Measurements from ENCODE around the gene TCF4.

DNA sequence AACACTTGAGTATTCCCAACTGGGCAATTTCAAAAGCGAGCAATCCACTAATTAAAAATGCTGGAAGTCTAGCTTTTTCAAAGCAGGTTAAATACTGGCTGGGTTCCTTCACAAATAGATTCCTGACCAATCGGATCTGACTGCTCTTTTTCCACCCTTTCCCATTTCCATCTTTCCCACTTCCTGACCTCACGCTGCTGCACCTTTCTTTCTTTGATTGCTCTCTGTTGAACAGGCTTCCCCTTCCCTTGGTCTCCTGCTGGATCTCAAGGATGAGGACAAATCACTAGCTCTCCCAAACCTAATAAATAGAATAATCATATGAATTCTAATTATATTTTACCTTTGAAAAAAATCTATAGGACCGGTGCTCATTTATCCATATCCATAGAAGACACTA is 121.2 kb downstream of the TCF4 start:
- TF ChIP-seq, protein P1, sequence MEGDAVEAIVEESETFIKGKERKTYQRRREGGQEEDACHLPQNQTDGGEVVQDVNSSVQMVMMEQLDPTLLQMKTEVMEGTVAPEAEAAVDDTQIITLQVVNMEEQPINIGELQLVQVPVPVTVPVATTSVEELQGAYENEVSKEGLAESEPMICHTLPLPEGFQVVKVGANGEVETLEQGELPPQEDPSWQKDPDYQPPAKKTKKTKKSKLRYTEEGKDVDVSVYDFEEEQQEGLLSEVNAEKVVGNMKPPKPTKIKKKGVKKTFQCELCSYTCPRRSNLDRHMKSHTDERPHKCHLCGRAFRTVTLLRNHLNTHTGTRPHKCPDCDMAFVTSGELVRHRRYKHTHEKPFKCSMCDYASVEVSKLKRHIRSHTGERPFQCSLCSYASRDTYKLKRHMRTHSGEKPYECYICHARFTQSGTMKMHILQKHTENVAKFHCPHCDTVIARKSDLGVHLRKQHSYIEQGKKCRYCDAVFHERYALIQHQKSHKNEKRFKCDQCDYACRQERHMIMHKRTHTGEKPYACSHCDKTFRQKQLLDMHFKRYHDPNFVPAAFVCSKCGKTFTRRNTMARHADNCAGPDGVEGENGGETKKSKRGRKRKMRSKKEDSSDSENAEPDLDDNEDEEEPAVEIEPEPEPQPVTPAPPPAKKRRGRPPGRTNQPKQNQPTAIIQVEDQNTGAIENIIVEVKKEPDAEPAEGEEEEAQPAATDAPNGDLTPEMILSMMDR (IDR thresholded peaks at IDR 0.05; ENCODE audit: insufficient read depth, low read length): no peak
- TF ChIP-seq POLR2AphosphoS5 (IDR thresholded peaks at IDR 0.05; ENCODE audit: low read depth) (no peak), GABPA (IDR thresholded peaks at IDR 0.05; ENCODE audit: low read depth) (no peak), SPI1 (IDR thresholded peaks at IDR 0.05; ENCODE audit: borderline replicate concordance, low read depth) (no peak)
- TF ChIP-seq, protein P2, sequence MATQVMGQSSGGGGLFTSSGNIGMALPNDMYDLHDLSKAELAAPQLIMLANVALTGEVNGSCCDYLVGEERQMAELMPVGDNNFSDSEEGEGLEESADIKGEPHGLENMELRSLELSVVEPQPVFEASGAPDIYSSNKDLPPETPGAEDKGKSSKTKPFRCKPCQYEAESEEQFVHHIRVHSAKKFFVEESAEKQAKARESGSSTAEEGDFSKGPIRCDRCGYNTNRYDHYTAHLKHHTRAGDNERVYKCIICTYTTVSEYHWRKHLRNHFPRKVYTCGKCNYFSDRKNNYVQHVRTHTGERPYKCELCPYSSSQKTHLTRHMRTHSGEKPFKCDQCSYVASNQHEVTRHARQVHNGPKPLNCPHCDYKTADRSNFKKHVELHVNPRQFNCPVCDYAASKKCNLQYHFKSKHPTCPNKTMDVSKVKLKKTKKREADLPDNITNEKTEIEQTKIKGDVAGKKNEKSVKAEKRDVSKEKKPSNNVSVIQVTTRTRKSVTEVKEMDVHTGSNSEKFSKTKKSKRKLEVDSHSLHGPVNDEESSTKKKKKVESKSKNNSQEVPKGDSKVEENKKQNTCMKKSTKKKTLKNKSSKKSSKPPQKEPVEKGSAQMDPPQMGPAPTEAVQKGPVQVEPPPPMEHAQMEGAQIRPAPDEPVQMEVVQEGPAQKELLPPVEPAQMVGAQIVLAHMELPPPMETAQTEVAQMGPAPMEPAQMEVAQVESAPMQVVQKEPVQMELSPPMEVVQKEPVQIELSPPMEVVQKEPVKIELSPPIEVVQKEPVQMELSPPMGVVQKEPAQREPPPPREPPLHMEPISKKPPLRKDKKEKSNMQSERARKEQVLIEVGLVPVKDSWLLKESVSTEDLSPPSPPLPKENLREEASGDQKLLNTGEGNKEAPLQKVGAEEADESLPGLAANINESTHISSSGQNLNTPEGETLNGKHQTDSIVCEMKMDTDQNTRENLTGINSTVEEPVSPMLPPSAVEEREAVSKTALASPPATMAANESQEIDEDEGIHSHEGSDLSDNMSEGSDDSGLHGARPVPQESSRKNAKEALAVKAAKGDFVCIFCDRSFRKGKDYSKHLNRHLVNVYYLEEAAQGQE (IDR thresholded peaks at IDR 0.05; ENCODE audit: insufficient replicate concordance, low read depth): no peak

Measured in HL-60 (cell line).